ENCODE results near the gene ADAP2.

- TF ChIP-seq CTCF (conservative IDR thresholded peaks at IDR 0.05): no peak
- TF ChIP-seq EZH2 (IDR thresholded peaks at IDR 0.05; ENCODE audit: low read depth): no peak
Measured at GRCh38 chr17:30947796-30948195, 26.1 kb downstream of the ADAP2 start.

All from PC-9 (cell line).